ENCODE measurements around the gene CCDC83.
A peak's percentile ranks its signal among the peaks of the same experiment; 100 is the strongest.
"Not testable (repeated sequence)": the region's sequence is repeated elsewhere in the genome, so short reads cannot be mapped to it uniquely, and the experiment has no call there.

CCDC83 gene

GRCh38 chr11:85889108-85889507 lies 33.9 kb downstream of the CCDC83 start:
- DNase-seq (ENCODE audit: low spot score), result no peak

DNA sequence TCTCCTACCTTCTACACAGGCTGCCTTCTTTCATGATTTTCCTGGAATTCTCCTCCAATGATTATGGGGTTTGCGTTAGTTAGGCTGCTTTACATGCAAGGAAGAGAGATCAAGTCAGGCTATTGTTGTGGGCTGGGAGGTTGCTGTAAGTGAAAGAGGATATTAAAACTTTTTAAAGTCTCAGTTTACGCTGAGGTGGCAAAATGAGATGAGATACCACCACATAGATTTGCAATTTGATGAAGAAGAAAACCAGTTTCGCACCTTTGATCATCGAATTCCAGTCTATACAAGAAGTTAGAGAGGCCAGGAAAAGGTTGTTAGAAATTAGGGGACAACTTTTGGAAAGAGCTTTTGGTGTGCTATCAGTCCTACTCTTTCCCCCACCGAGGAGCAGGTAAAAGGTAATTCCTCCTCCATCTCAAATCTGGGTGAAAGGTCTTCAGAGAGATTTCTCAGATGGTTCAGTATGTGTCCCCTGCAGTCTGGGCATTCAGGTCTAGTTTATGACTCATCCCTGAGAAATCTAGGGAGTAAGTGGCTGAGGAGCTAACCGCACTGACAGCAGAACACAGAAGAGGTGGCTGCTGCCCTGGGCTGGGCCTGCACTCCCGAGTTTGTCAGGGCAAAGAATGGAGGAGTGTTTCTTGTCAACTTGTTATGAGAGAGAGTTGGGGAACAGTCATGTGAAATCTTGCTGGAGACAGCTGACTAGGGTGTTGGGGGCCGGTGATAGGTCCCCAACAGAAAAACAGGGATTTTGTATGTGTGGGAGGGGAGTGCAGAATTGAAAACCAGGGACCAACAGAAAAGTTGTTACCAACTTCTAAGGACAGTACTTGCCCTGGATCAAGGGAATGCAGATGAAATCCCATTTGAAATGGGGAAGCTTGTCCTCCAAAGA lies 34.7 kb downstream of the CCDC83 start:
- no peak for DNase-seq (ENCODE audit: low spot score)

- no peak for DNase-seq (ENCODE audit: low spot score)
Measured at GRCh38 chr11:85893395-85893794, 38.2 kb downstream of the CCDC83 start.

GRCh38 chr11:85896876-85897275 lies 41.7 kb downstream of the CCDC83 start:
- no peak for DNase-seq (ENCODE audit: low spot score)

DNA sequence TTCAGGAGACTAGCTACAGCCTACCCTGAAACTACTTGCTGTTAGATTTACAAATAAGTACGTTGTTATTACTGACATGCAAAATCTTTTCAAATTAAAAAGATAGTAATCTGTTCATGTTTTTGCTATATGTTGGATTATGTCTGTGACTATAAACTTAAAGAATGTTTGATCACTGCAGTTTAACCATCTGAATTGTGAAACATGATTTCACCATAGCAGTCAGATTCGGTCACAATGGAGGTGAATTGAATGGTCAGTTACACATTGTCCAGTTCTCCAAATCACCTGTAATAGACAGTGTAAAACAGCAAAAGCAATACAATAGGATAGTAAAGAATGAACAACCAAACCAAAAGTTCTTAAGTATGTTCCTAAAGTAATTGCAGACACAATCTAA lies 43.3 kb downstream of the CCDC83 start:
- DNase-seq (ENCODE audit: low spot score), result no peak

- DNase-seq (ENCODE audit: low spot score), result peak; percentile 3
Measured at GRCh38 chr11:85902353-85902752, 47.2 kb downstream of the CCDC83 start.

DNA sequence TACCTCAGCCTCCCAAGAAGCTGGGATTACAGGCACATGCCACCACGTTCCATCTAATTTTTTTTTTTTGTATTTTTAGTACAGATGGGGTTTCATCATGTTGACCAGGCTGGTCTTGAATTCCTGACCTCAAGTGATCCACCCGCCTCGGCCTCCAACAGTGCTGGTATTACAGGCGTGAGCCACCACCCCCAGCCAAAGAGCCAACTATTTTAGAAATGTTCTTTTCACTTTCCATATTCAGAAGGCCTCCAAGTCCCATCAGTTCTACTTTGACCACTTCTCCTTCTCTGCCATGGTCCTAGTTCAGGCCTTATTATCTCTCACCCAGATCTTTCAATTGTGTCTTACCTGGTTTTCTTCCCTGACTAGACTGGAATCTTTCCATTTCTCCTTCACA lies 48.2 kb downstream of the CCDC83 start:
- DNase-seq (ENCODE audit: low spot score), result no peak

GRCh38 chr11:85903811-85904210 lies 48.6 kb downstream of the CCDC83 start:
- DNase-seq (ENCODE audit: low spot score), result no peak

GRCh38 chr11:85912414-85912813 lies 57.2 kb downstream of the CCDC83 start:
- DNase-seq (ENCODE audit: low spot score), result no peak

DNA sequence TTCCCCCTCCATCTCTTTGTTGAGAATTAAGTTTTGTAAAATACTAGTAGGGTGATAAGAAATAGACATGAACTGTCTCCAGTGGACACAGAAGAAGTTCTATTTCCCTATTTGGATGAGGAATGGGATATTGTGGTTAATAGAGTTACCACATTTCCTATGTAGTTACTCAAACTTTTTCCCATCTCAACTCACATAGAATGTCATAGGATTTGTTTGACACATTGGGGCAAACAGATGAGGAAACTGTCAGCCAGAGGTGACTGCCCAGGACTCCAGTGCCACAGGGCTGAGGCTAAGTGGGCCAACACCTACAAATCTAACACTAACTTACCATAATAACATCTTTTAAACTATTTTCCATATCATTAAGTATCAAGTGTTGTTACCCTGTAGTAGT lies 58.3 kb downstream of the CCDC83 start:
- DNase-seq (ENCODE audit: low spot score), result no peak

GRCh38 chr11:85914425-85914824 lies 59.2 kb downstream of the CCDC83 start:
- no peak for DNase-seq (ENCODE audit: low spot score)

DNA sequence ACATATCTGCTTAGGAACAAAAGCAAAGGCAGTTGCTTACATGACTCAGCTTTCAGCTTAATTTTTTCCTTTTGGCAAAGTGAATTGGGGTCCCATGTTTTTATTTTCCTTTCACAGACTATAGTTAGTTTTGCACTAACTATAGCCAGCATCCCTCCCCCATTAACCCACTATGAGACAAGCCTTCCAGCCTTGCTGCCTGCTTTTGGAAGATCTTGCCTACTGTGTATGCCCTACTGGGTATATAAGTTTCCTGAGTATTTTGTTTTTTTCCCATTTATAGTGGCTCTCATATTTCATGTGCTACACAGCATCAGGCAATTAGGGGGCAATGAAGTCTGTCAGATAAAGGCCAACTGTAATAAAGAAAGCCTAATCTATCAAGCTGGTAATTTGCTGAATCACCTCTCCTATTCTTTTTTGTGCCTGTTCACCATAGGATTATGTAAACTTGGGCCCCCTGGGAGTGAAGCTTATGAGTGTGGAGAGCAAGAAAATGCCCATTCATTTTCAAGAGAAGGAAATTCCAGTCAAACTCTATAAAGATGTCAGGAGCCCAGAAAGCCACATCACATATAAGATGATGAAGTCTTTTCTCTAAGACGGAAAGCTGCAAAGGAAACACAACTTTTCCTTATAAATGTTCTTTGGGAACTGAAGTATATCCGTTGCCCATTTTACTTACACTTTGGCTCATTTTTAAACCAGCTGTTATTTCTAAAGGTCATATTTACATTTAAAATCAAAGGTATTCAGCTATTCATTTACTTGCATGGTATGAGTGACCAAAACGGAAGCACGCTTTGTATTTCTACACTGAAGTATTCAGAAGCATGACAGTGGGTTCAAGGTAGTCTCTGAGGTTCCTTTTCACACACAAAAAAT lies 64.0 kb downstream of the CCDC83 start:
- DNase-seq (ENCODE audit: low spot score), result no peak

- no peak for DNase-seq (ENCODE audit: low spot score)
Measured at GRCh38 chr11:85922367-85922766, 67.2 kb downstream of the CCDC83 start.

DNA sequence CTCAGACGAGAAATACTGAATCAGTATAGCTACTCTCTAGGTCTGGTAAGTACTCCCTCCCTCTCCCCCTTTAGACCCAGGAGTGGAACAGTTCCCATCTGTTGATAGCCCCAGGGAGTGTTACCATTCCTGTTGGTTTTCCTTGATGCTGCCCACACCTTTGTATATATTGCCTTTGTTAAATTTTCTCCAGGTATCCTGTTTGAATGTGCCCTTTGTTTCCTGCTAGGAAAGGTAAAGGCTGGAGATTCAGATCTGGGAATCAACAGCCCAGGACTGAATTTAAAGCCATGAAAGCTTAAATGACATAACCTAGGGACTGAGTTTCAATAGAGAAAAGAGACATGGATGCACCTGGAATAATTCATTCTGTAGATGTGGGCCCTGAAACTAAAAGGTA lies 68.3 kb downstream of the CCDC83 start:
- no peak for DNase-seq (ENCODE audit: low spot score)

DNA sequence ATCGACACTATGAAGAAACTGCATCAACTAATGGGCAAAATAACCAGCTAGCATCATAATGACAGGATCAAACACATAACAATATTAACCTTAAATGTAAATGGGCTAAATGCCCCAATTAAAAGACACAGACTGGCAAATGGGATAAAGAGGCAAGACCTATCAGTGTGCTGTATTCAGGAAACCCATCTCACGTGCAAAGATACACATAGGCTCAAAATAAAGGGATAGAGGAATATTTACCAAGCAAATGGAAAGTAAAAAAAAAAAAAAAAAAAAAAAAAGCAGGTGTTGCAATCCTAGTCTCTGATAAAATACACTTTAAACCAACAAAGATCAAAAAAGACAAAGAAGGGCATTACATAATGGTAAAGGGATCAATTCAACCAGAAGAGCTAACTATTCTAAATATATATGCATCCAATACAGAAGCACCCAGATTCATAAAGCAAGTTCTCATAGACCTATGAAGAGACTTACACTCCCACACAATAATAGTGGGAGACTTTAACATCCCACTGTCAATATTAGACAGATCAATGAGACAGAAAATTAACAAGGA lies 71.6 kb downstream of the CCDC83 start:
- DNase-seq (ENCODE audit: low spot score), result not testable (repeated sequence)

- DNase-seq (ENCODE audit: low spot score), result no peak
Measured at GRCh38 chr11:85930879-85931366, 75.7 kb downstream of the CCDC83 start.

GRCh38 chr11:85934596-85935169 lies 79.5 kb downstream of the CCDC83 start:
- no peak for DNase-seq (ENCODE audit: low spot score)

GRCh38 chr11:85935751-85936150 lies 80.6 kb downstream of the CCDC83 start:
- DNase-seq (ENCODE audit: low spot score), result no peak

GRCh38 chr11:85937835-85938234 lies 82.7 kb downstream of the CCDC83 start:
- no peak for DNase-seq (ENCODE audit: low spot score)

DNA sequence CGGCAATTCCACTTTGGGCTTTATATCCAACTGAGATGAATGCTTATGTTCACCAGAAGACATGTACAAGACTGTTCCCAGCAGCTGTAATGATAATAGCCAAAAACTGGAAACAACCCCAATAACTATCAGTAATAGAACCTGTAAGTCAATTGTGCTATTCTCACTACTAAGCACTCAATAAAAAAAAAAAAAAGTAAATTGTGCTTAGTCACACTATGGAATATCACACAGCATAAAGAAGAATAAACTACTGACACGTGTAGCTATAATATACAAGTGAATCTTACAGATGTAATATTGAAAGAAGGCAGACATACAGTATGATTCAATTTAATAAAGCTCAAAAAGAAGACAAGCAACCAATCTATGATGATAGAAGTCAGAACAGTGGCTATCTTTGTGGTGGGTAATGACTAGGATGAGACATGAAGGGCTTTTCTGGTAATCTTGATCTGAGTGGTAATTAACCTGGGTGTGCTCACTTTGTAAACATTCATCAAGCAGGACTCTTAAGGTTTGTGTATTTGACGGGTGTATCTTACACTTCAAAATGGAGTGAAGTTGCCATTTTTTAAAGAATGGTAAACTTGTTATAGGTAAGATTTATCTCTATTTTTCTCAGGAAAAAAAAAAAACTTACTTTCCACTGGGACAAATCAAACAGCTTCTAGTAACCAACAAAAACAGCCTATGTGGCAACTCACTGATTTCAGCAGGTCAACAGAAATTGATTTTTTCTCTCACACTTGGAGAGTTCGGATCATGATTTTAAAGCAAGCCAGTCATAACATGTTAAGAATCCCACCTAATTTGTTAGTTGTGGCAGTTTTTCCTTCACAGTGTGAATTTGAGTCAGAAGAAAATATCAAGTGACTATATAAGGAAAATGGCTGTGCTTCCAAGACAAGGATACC lies 84.2 kb downstream of the CCDC83 start:
- no peak for DNase-seq (ENCODE audit: low spot score)

DNA sequence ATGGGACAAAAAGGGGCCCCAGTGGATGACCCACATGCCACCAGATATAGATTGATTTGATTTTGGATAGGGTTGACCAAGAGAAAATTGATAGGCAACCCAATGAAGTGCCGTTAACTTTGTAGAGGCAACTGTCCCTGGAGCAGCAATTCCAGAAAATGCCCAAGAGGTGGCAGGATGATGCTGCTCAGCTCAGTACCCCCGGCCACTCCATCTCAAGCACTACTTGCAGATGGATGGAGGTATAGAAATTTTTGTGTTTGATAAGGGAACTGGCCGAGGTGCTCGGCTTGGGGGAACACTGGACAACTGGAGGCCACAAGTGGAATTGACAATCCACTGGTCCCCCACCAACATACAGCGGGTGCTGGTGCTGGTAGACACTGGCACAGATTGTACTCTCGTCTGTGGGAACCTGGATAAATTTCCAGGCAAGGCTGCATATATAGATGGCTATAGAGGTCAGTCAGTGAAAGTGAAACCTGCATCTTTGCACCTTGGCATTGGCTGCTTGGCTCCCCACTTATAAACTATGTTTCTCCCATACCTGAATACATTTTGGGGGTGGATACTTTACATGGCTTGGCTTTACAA lies 86.3 kb downstream of the CCDC83 start:
- DNase-seq (ENCODE audit: low spot score), result peak; percentile 77
